Activated B cell treated with CpG ODN at 0.5 μM for 24 hours (primary cell): ENCODE results near the gene TMEM141. TPM values are rescaled to one million over a fixed set of nuclear protein-coding genes. Genes with fewer than 3 reads are reported as not detected.
"Not testable (repeated sequence)": the region's sequence is repeated elsewhere in the genome, so short reads cannot be mapped to it uniquely, and the experiment has no call there.

Source experiments
- ATAC-seq: fragments of 200-7000 bp; cut with Tn5 transposase; one replicate; pipeline ENCODE4 v1.10.0; 2021; ENCODE audit warnings: low read depth, mild to moderate bottlenecking, moderate library complexity
- CTCF ChIA-PET: fragments of 350-600 bp; sonication (Branson Sonifier 250); formaldehyde crosslinking; loops from one replicate; lab custom pipeline; 2021; ENCODE audit warnings: antibody characterized with exemption; lab: Charles Lee
- POLR2A ChIA-PET: fragments of 350-600 bp; sonication (Branson Sonifier 250); formaldehyde crosslinking; loops from one replicate; lab custom pipeline; 2021; ENCODE audit warnings: antibody characterized with exemption; lab: Charles Lee
- DNase-seq: peaks from one replicate; pipeline ENCODE4 v3.0.0; 2022
- H3K27ac Mint-ChIP-seq: one replicate; pipeline ENCODE4 v1.8.0; 2020; ENCODE audit warnings: mixed read lengths
- H3K27me3 Mint-ChIP-seq: one replicate; pipeline ENCODE4 v1.8.0; 2021; ENCODE audit warnings: mixed read lengths
- H3K36me3 Mint-ChIP-seq: one replicate; pipeline ENCODE4 v1.8.0; 2021; ENCODE audit warnings: low read depth, mixed read lengths
- H3K4me1 Mint-ChIP-seq: one replicate; pipeline ENCODE4 v1.8.0; 2021; ENCODE audit warnings: mixed read lengths
- H3K4me3 Mint-ChIP-seq: one replicate; pipeline ENCODE4 v1.8.0; 2020; ENCODE audit warnings: mild to moderate bottlenecking, mixed read lengths
- H3K9me3 Mint-ChIP-seq: one replicate; pipeline ENCODE4 v1.8.0; 2020; ENCODE audit warnings: mixed read lengths
- CTCF ChIP-seq: fragments of 200-600 bp; IDR thresholded peaks from one replicate; pipeline ENCODE4 v1.8.0; 2022; ENCODE audit warnings: antibody characterized with exemption, mild to moderate bottlenecking
- intact Hi-C: fragments of 100-400 bp; cut with micrococcal nuclease; formaldehyde crosslinking; loops from one replicate; pipeline ENCODE4 v1.15.1; 2024
- total RNA-seq: library from RNA; stranded (reverse); gene quantifications from 2 replicates; pipeline ENCODE4 v1.2.3, GENCODE V29; 2022

The TMEM141 gene
- total RNA-seq, 1 donor from 2014 or later = 34.9 TPM

- TF ChIP-seq CTCF = no peak
- CTCF ChIA-PET = interaction anchor here (1.3 to 6.8 kb wide), 6 partner anchors 9 to 281 kb away, joined by 3 to 58 read pairs (median 7); partner anchors contain the start of gene NPDC1
- Mint-ChIP-seq H3K4me1 (peaks cover 25% of the 10 kb centered on the region), H3K27ac (no peak overlapping the region), H3K9me3 (no peaks in the 10 kb centered on the region), H3K27me3 (no peaks in the 10 kb centered on the region), H3K36me3 (no peaks in the 10 kb centered on the region), H3K4me3 (no peak overlapping the region)
- POLR2A ChIA-PET = no interaction called here
- intact Hi-C loops = no loop called here
- no peak for ATAC-seq
- DNase-seq = no peak
Measured at GRCh38 chr9:136786451-136786850, 4.7 kb upstream of the TMEM141 start.

- intact Hi-C loops = loop anchor here (1.0 kb wide), 2 partner anchors 248 to 277 kb away; no protein-coding TSS in a partner anchor
- H3K27me3 Mint-ChIP-seq, H3K27ac Mint-ChIP-seq, H3K36me3 Mint-ChIP-seq, H3K4me3 Mint-ChIP-seq, H3K9me3 Mint-ChIP-seq, ATAC-seq, POLR2A ChIA-PET, DNase-seq: not testable (repeated sequence)
- peaks cover 27% of the 10 kb centered on the region for H3K4me1 Mint-ChIP-seq
- CTCF ChIA-PET = interaction anchor here (0.9 to 6.8 kb wide), 8 partner anchors 9 to 280 kb away, joined by 3 to 58 read pairs (median 5); partner anchors contain the start of gene NPDC1
Measured at GRCh38 chr9:136786983-136787382, 4.2 kb upstream of the TMEM141 start.

- H3K27ac Mint-ChIP-seq = no peak overlapping the region
- no peaks in the 10 kb centered on the region for H3K9me3 Mint-ChIP-seq
- DNase-seq (peak; percentile 49), ATAC-seq (no peak)
- ChIA-PET POLR2A (no interaction called here), CTCF (interaction anchor here (0.9 to 6.8 kb wide), 8 partner anchors 10 to 280 kb away, joined by 3 to 58 read pairs (median 5); no protein-coding TSS in a partner anchor)
- no peaks in the 10 kb centered on the region for H3K27me3 Mint-ChIP-seq
- no peaks in the 10 kb centered on the region for H3K36me3 Mint-ChIP-seq
- H3K4me1 Mint-ChIP-seq = peaks cover 32% of the 10 kb centered on the region
- intact Hi-C loops = loop anchor here (1.0 kb wide), 2 partner anchors 247 to 276 kb away; no protein-coding TSS in a partner anchor
- H3K4me3 Mint-ChIP-seq = no peak overlapping the region
- TF ChIP-seq CTCF = peak; percentile 75
Measured at GRCh38 chr9:136787690-136788400, 3.3 kb upstream of the TMEM141 start.

GRCh38 chr9:136788644-136789522 is 2.3 kb upstream of the TMEM141 start:
- H3K27me3 Mint-ChIP-seq, H3K36me3 Mint-ChIP-seq, H3K27ac Mint-ChIP-seq, ATAC-seq, POLR2A ChIA-PET, H3K4me3 Mint-ChIP-seq, DNase-seq, H3K9me3 Mint-ChIP-seq, intact Hi-C loops: not testable (repeated sequence)
- CTCF ChIA-PET = interaction anchor here (1.2 to 6.8 kb wide), 2 partner anchors 11 to 246 kb away, joined by 3 to 58 read pairs; no protein-coding TSS in a partner anchor
- H3K4me1 Mint-ChIP-seq = peaks cover 30% of the 10 kb centered on the region

GRCh38 chr9:136789523-136789937 is 1.6 kb upstream of the TMEM141 start:
- POLR2A ChIA-PET = no interaction called here
- Mint-ChIP-seq H3K27ac (no peak overlapping the region), H3K27me3 (no peaks in the 10 kb centered on the region), H3K4me1 (peaks cover 27% of the 10 kb centered on the region), H3K36me3 (peaks cover 5% of the 10 kb centered on the region), H3K4me3 (no peak overlapping the region), H3K9me3 (no peaks in the 10 kb centered on the region)
- DNase-seq (no peak), ATAC-seq (no peak)
- TF ChIP-seq CTCF = no peak
- CTCF ChIA-PET = interaction anchor here (6.8 kb wide), 1 partner anchor 246 kb away, joined by 58 read pairs; no protein-coding TSS in a partner anchor
- intact Hi-C loops = no loop called here
